Measurements from ENCODE around the gene PCSK5. TPM values are rescaled to one million over a fixed set of nuclear protein-coding genes. Genes with fewer than 3 reads are reported as not detected.
"Not testable (repeated sequence)": the region's sequence is repeated elsewhere in the genome, so short reads cannot be mapped to it uniquely, and the experiment has no call there.

PCSK5 gene
- total and polyA plus RNA-seq, 2 donors (not counting 3 experiments of a cell fraction or from before 2014, with no cell fraction given), result 2.6 to 4.8 TPM

GRCh38 chr9:75962662-75963036, 72.2 kb downstream of the PCSK5 start:
- DNase-seq (ENCODE audit: low read depth, low spot score) (no peak), FAIRE-seq (no peak)
- intact Hi-C loops (cut with micrococcal nuclease) (no loop called here), dilution Hi-C loops (cut with MboI; ENCODE audit: extremely low pct_ligation_motif_present, low sequenced_read_pairs) (no loop called here)
- CTCF ChIA-PET, result interaction anchor here (1.2 kb wide), 1 partner anchor 12 kb away, joined by 3 read pairs; no protein-coding TSS in a partner anchor
- H3K9me3 ChIP-seq (replicated peaks; ENCODE audit: control insufficient read depth, insufficient read depth, low read length), result no peaks in the 10 kb centered on the region
- H3K36me3 ChIP-seq (ENCODE audit: control insufficient read depth in 2 of 2, extremely low read depth in 1 of 2, insufficient read depth in 2 of 2, low read length in 2 of 2), result no peaks in the 10 kb centered on the region
- no peak overlapping the region for H3K9ac ChIP-seq (replicated peaks; ENCODE audit: extremely low read depth, insufficient read depth, low read length)
- TF ChIP-seq GATA2 (IDR thresholded peaks at IDR 0.05; ENCODE audit: insufficient read depth, insufficient read length, low read depth, low read length), result no peak
- TF ChIP-seq, protein P1, sequence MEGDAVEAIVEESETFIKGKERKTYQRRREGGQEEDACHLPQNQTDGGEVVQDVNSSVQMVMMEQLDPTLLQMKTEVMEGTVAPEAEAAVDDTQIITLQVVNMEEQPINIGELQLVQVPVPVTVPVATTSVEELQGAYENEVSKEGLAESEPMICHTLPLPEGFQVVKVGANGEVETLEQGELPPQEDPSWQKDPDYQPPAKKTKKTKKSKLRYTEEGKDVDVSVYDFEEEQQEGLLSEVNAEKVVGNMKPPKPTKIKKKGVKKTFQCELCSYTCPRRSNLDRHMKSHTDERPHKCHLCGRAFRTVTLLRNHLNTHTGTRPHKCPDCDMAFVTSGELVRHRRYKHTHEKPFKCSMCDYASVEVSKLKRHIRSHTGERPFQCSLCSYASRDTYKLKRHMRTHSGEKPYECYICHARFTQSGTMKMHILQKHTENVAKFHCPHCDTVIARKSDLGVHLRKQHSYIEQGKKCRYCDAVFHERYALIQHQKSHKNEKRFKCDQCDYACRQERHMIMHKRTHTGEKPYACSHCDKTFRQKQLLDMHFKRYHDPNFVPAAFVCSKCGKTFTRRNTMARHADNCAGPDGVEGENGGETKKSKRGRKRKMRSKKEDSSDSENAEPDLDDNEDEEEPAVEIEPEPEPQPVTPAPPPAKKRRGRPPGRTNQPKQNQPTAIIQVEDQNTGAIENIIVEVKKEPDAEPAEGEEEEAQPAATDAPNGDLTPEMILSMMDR (IDR thresholded peaks at IDR 0.05; ENCODE audit: extremely low read depth in 1 of 2, insufficient read depth in 1 of 2, low read depth in 1 of 2, low read length in 2 of 2), result no peak
- TF ChIP-seq POLR2A (IDR thresholded peaks at IDR 0.05; ENCODE audit: low read depth, low read length), result no peak
- no peak for TF ChIP-seq EZH2 (IDR thresholded peaks at IDR 0.05; ENCODE audit: borderline replicate concordance, low read depth, low read length, severe bottlenecking)
- TF ChIP-seq POLR2AphosphoS5 (IDR thresholded peaks at IDR 0.05; ENCODE audit: insufficient read depth, low read depth, low read length), result no peak
- TF ChIP-seq FOS (IDR thresholded peaks at IDR 0.05; ENCODE audit: borderline replicate concordance, insufficient read depth, low read length), result no peak
- TF ChIP-seq JUN (IDR thresholded peaks at IDR 0.05; ENCODE audit: borderline replicate concordance, insufficient read depth, insufficient read length, low read depth), result no peak
- TF ChIP-seq, protein P2, sequence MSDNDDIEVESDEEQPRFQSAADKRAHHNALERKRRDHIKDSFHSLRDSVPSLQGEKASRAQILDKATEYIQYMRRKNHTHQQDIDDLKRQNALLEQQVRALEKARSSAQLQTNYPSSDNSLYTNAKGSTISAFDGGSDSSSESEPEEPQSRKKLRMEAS (IDR thresholded peaks at IDR 0.05; ENCODE audit: insufficient read depth, insufficient read length), result no peak
- TF ChIP-seq MYC (IDR thresholded peaks at IDR 0.05; ENCODE audit: low read depth, low read length), result no peak
- H3K4me2 ChIP-seq (ENCODE audit: insufficient read depth, low read length), result no peak overlapping the region
- no peaks in the 10 kb centered on the region for H4K20me1 ChIP-seq (replicated peaks; ENCODE audit: control insufficient read depth, extremely low read depth, insufficient read depth, low read length)
- H3K4me1 ChIP-seq (ENCODE audit: control insufficient read depth, extremely low read depth, insufficient read depth, low read length), result no peaks in the 10 kb centered on the region
- no TSS peak for BruUV-seq (replicated peaks)
- POLR2A ChIA-PET, result no interaction called here
- no peak overlapping the region for H2AFZ ChIP-seq (ENCODE audit: low read depth, low read length)
- H3K4me3 ChIP-seq (replicated peaks in 1 of 3; ENCODE audit: insufficient read depth in 1 of 3, low read depth in 1 of 3, low read length in 3 of 3), result no peak overlapping the region
- H3K79me2 ChIP-seq (ENCODE audit: control insufficient read depth, insufficient read depth, low read length), result no peaks in the 10 kb centered on the region
- H3K27me3 ChIP-seq (ENCODE audit: control insufficient read depth in 2 of 2, insufficient read depth in 2 of 2, low read length in 2 of 2), result no peaks in the 10 kb centered on the region
- no peaks in the 10 kb centered on the region for H3K9me1 ChIP-seq (replicated peaks; ENCODE audit: control insufficient read depth, extremely low read depth, insufficient read depth, low read length)
- H3K27ac ChIP-seq (ENCODE audit: insufficient read depth, low read depth, low read length), result no peak overlapping the region

GRCh38 chr9:75963321-75963720, 72.8 kb downstream of the PCSK5 start:
- CTCF ChIA-PET, result interaction anchor here (1.1 to 1.2 kb wide), 2 partner anchors 12 to 13 kb away, joined by 3 read pairs; no protein-coding TSS in a partner anchor
- H2AFZ ChIP-seq (ENCODE audit: low read depth, low read length); FAIRE-seq; dilution Hi-C loops (cut with MboI; ENCODE audit: extremely low pct_ligation_motif_present, low sequenced_read_pairs); H3K9me1 ChIP-seq (replicated peaks; ENCODE audit: control insufficient read depth, extremely low read depth, insufficient read depth, low read length); H3K4me3 ChIP-seq (replicated peaks in 1 of 3; ENCODE audit: insufficient read depth in 1 of 3, low read depth in 1 of 3, low read length in 3 of 3); POLR2A ChIA-PET; H3K9ac ChIP-seq (replicated peaks; ENCODE audit: extremely low read depth, insufficient read depth, low read length); H3K4me1 ChIP-seq (ENCODE audit: control insufficient read depth, extremely low read depth, insufficient read depth, low read length); H4K20me1 ChIP-seq (replicated peaks; ENCODE audit: control insufficient read depth, extremely low read depth, insufficient read depth, low read length); H3K27ac ChIP-seq (ENCODE audit: insufficient read depth, low read depth, low read length); H3K27me3 ChIP-seq (ENCODE audit: control insufficient read depth in 2 of 2, insufficient read depth in 2 of 2, low read length in 2 of 2); DNase-seq (ENCODE audit: low read depth, low spot score); H3K36me3 ChIP-seq (ENCODE audit: control insufficient read depth in 2 of 2, extremely low read depth in 1 of 2, insufficient read depth in 2 of 2, low read length in 2 of 2); H3K4me2 ChIP-seq (ENCODE audit: insufficient read depth, low read length); intact Hi-C loops (cut with micrococcal nuclease); H3K79me2 ChIP-seq (ENCODE audit: control insufficient read depth, insufficient read depth, low read length); H3K9me3 ChIP-seq (replicated peaks; ENCODE audit: control insufficient read depth, insufficient read depth, low read length); BruUV-seq (replicated peaks): not testable (repeated sequence)
